Measurements from ENCODE around the gene PIGC.

Gene PIGC

GRCh38 chr1:172429331-172430127 lies 14.3 kb downstream of the PIGC start:
- DNase-seq (ENCODE audit: low read depth) = no peak

- no peak for DNase-seq (ENCODE audit: low read depth)
Measured at GRCh38 chr1:172427191-172427590, 16.7 kb downstream of the PIGC start.

- no peak for DNase-seq (ENCODE audit: low read depth)
Measured at GRCh38 chr1:172425339-172425738, 18.5 kb downstream of the PIGC start.

GRCh38 chr1:172423336-172423735 lies 20.5 kb downstream of the PIGC start:
- no peak for DNase-seq (ENCODE audit: low read depth)

- no peak for DNase-seq (ENCODE audit: low read depth)
Measured at GRCh38 chr1:172421974-172422604, 21.8 kb downstream of the PIGC start.

GRCh38 chr1:172420385-172420784 lies 23.5 kb downstream of the PIGC start, which contains the start of gene C1orf105:
Gene C1orf105, plus strand, starts transcription at chr1:172420685. Its CDS starts 201 bp downstream, at chr1:172420886.
- DNase-seq (ENCODE audit: low read depth) = no peak

- no peak for DNase-seq (ENCODE audit: low read depth)
Measured at GRCh38 chr1:172417557-172417956, 26.3 kb downstream of the PIGC start.

GRCh38 chr1:172416496-172417035 lies 27.3 kb downstream of the PIGC start:
- no peak for DNase-seq (ENCODE audit: low read depth)

GRCh38 chr1:172414331-172414730 lies 29.5 kb downstream of the PIGC start:
- no peak for DNase-seq (ENCODE audit: low read depth)

- no peak for DNase-seq (ENCODE audit: low read depth)
Measured at GRCh38 chr1:172411791-172412338, 32.0 kb downstream of the PIGC start.

GRCh38 chr1:172410027-172410426 lies 33.8 kb downstream of the PIGC start:
- no peak for DNase-seq (ENCODE audit: low read depth)

- no peak for DNase-seq (ENCODE audit: low read depth)
Measured at GRCh38 chr1:172408958-172409357, 34.9 kb downstream of the PIGC start.

GRCh38 chr1:172406968-172407367 lies 36.9 kb downstream of the PIGC start:
- DNase-seq (ENCODE audit: low read depth) = no peak

- DNase-seq (ENCODE audit: low read depth) = no peak
Measured at GRCh38 chr1:172405912-172406311, 38.0 kb downstream of the PIGC start.

- DNase-seq (ENCODE audit: low read depth) = no peak
Measured at GRCh38 chr1:172404121-172404520, 39.7 kb downstream of the PIGC start.

- no peak for DNase-seq (ENCODE audit: low read depth)
Measured at GRCh38 chr1:172402878-172403569, 40.8 kb downstream of the PIGC start.

GRCh38 chr1:172401892-172402291 lies 42.0 kb downstream of the PIGC start:
- no peak for DNase-seq (ENCODE audit: low read depth)

- DNase-seq (ENCODE audit: low read depth) = no peak
Measured at GRCh38 chr1:172401477-172401876, 42.4 kb downstream of the PIGC start.

GRCh38 chr1:172400722-172401105 lies 43.2 kb downstream of the PIGC start:
- no peak for DNase-seq (ENCODE audit: low read depth)

GRCh38 chr1:172399756-172400721 lies 43.8 kb downstream of the PIGC start:
- no peak for DNase-seq (ENCODE audit: low read depth)
